Ishikawa (cell line): Measurements from ENCODE around the gene ACSM4.

Experiments used
- CEBPB ChIP-seq: IDR thresholded peaks from 2 replicates; pipeline ENCODE4 v1.6.1; 2012
- CREB1 ChIP-seq: IDR thresholded peaks from 2 replicates; pipeline ENCODE4 v1.6.1; 2012; ENCODE audit warnings: low read depth
- EGR1 ChIP-seq: IDR thresholded peaks from 2 replicates; pipeline ENCODE4 v1.6.1; 2012
- EP300 ChIP-seq: IDR thresholded peaks from 2 replicates; pipeline ENCODE4 v1.6.1; 2012; ENCODE audit warnings: borderline replicate concordance
- FOXM1 ChIP-seq: IDR thresholded peaks from 2 replicates; pipeline ENCODE4 v1.6.1; 2012; ENCODE audit warnings: low read depth, borderline replicate concordance
- MAX ChIP-seq: IDR thresholded peaks from 2 replicates; pipeline ENCODE4 v1.6.1; 2012
- NFIC ChIP-seq: IDR thresholded peaks from 2 replicates; pipeline ENCODE4 v1.6.1; 2012
- RAD21 ChIP-seq: IDR thresholded peaks from 2 replicates; pipeline ENCODE4 v1.6.1; 2012; ENCODE audit warnings: low read depth
- REST ChIP-seq: IDR thresholded peaks from 2 replicates; pipeline ENCODE4 v1.6.1; 2012; ENCODE audit warnings: low read depth, mild to moderate bottlenecking
- TAF1 ChIP-seq: IDR thresholded peaks from 2 replicates; pipeline ENCODE4 v1.6.1; 2012; ENCODE audit warnings: low read depth, mild to moderate bottlenecking
- TCF12 ChIP-seq: IDR thresholded peaks from 2 replicates; pipeline ENCODE4 v1.6.1; 2012; ENCODE audit warnings: low read depth
- TEAD4 ChIP-seq: IDR thresholded peaks from 2 replicates; pipeline ENCODE4 v1.6.1; 2012
- USF1 ChIP-seq: IDR thresholded peaks from 2 replicates; pipeline ENCODE4 v1.6.1; 2012
- YY1 ChIP-seq: IDR thresholded peaks from 2 replicates; pipeline ENCODE4 v1.6.1; 2012; ENCODE audit warnings: low read depth
- ZBTB7A ChIP-seq: IDR thresholded peaks from 2 replicates; pipeline ENCODE4 v1.6.1; 2012; ENCODE audit warnings: low read depth

The ACSM4 gene

GRCh38 chr12:7303772-7304171 is at the start of gene ACSM4:
ACSM4 (plus strand) TSS chr12:7304072; CDS start chr12:7304332, 260 bp downstream.
- TF ChIP-seq RAD21, result no peak
- no peak for TF ChIP-seq CREB1
- no peak for TF ChIP-seq NFIC
- no peak for TF ChIP-seq TCF12
- TF ChIP-seq TEAD4, result no peak

- no peak for TF ChIP-seq CEBPB
- TF ChIP-seq YY1, result no peak
These were observed 44.8 kb upstream of the ACSM4 start for GRCh38 chr12:7259060-7259459.

GRCh38 chr12:7264538-7264937 is 39.3 kb upstream of the ACSM4 start:
- no peak for TF ChIP-seq EP300

- TF ChIP-seq MAX (no peak), CREB1 (no peak), EGR1 (no peak), NFIC (no peak), TAF1 (no peak), CEBPB (no peak), YY1 (no peak), EP300 (no peak), FOXM1 (no peak), ZBTB7A (no peak), REST (no peak), TCF12 (no peak), TEAD4 (no peak), USF1 (no peak), RAD21 (no peak)
These were observed 38.6 kb upstream of the ACSM4 start for GRCh38 chr12:7265251-7265650.

- TF ChIP-seq YY1 (no peak), FOXM1 (no peak), EGR1 (no peak), ZBTB7A (no peak), CREB1 (no peak), TEAD4 (no peak), RAD21 (no peak), CEBPB (no peak), TCF12 (no peak), EP300 (no peak), NFIC (no peak), TAF1 (no peak), USF1 (no peak), MAX (no peak), REST (no peak)
These were observed 34.6 kb upstream of the ACSM4 start for GRCh38 chr12:7269273-7269672.

GRCh38 chr12:7271893-7272514 is 31.9 kb upstream of the ACSM4 start:
- TF ChIP-seq NFIC (no peak), YY1 (no peak), EGR1 (no peak)

- TF ChIP-seq EGR1 (no peak), TCF12 (no peak), USF1 (no peak)
These were observed 21.0 kb upstream of the ACSM4 start for GRCh38 chr12:7282844-7283243.
